HCT116 (cell line): ENCODE results near the gene FOXN3. TPM values are rescaled to one million over a fixed set of nuclear protein-coding genes. Genes with fewer than 3 reads are reported as not detected.

Source experiments
- ATAC-seq: fragments of 200-7000 bp; cut with Tn5 transposase; 2 replicates; pipeline ENCODE4 v1.9.1; 2020; ENCODE audit warnings: mild to moderate bottlenecking, moderate library complexity
- BruUV-seq: library from RNA; stranded (reverse); fragments of 400-500 nt; replicated peaks from 2 replicates; lab custom pipeline; 2021; lab: Mats Ljungman, UMichigan
- CTCF ChIA-PET: fragments of 300-600 bp; sonication (Branson Sonifier 250); formaldehyde crosslinking; loops from one replicate; lab custom pipeline; 2021; ENCODE audit warnings: antibody characterized with exemption; lab: Charles Lee
- POLR2A ChIA-PET: fragments of 300-600, 350-600 bp; sonication (Branson Sonifier 250); formaldehyde crosslinking; loops from one replicate; lab custom pipeline; 2021; ENCODE audit warnings: antibody characterized with exemption; lab: Charles Lee
- RAD21 ChIA-PET, 2 experiments: fragments of 300-600 bp; sonication (Branson Sonifier 250); formaldehyde crosslinking; loops; one replicate each; lab custom pipeline; 2023; ENCODE audit warnings: low total read pairs in 2 of 2; ENCODE audit not compliant: uncharacterized antibody in 2 of 2, unreplicated experiment in 2 of 2, low non-redundant PET in 1 of 2; lab: Charles Lee
- DNase-seq: peaks from one replicate; pipeline ENCODE4 v3.0.0-alpha.2; 2010; ENCODE audit warnings: low read depth, low spot score
- H2AFZ ChIP-seq: fragments of 200-600 bp; shearing (Covaris generic), sonication (generic); 2 replicates; pipeline ENCODE4 v1.6.1; 2017; ENCODE audit warnings: low read depth, mixed run types, mixed read lengths, antibody characterized with exemption, low read length; ENCODE audit not compliant: poor library complexity, severe bottlenecking
- H3K27ac ChIP-seq: 2 replicates; pipeline ENCODE4 v1.5.1; 2012; ENCODE audit warnings: low read depth, low read length
- H3K27me3 ChIP-seq: fragments of 200-600 bp; sonication (generic); 2 replicates; pipeline ENCODE4 v1.6.1; 2016; ENCODE audit warnings: mixed run types, low read length, mixed read lengths; ENCODE audit not compliant: insufficient read depth
- H3K36me3 ChIP-seq, 2 experiments: fragments of 200-500 bp in 1 of 2; fragments of 200-600 bp in 1 of 2; sonication (Bioruptor generic) in 1 of 2; sonication (generic) in 1 of 2; 2 replicates each; pipeline versions ENCODE4 v1.5.1 to v1.6.1; 2014 to 2016; ENCODE audit warnings: low read length in 2 of 2, inconsistent platforms in 1 of 2, mixed read lengths in 1 of 2, mixed run types in 1 of 2; ENCODE audit not compliant: insufficient read depth in 2 of 2, control insufficient read depth in 1 of 2
- H3K4me1 ChIP-seq, 2 experiments: fragments of 200-600 bp in 1 of 2; sonication (generic) in 1 of 2; 2 replicates each; pipeline versions ENCODE4 v1.5.1 to v1.6.1; 2012 to 2017; ENCODE audit warnings: low read length in 2 of 2, inconsistent platforms in 1 of 2, mild to moderate bottlenecking in 1 of 2, mixed read lengths in 1 of 2, mixed run types in 1 of 2, moderate library complexity in 1 of 2; ENCODE audit not compliant: insufficient read depth in 2 of 2, control insufficient read depth in 1 of 2
- H3K4me2 ChIP-seq: fragments of 200-600 bp; sonication (generic); 2 replicates; pipeline ENCODE4 v1.6.1; 2017; ENCODE audit warnings: mixed run types, low read length, mixed read lengths
- H3K4me3 ChIP-seq, 2 experiments: fragments of 200-600 bp in 1 of 2; sonication (generic) in 1 of 2; replicated peaks in 1 of 2; 2 replicates each; pipeline ENCODE4 v1.5.1; 2011 to 2016; ENCODE audit warnings: low read length in 2 of 2, control low read depth in 1 of 2, low read depth in 1 of 2, mild to moderate bottlenecking in 1 of 2, mixed read lengths in 1 of 2, mixed run types in 1 of 2
- H3K79me2 ChIP-seq: fragments of 200-600 bp; sonication (generic); 2 replicates; pipeline ENCODE4 v1.6.1; 2017; ENCODE audit warnings: mild to moderate bottlenecking, mixed run types, low read length, moderate library complexity, mixed read lengths; ENCODE audit not compliant: insufficient read depth
- H3K9ac ChIP-seq: fragments of 200-600 bp; sonication (generic); 2 replicates; pipeline ENCODE4 v1.6.1; 2016; ENCODE audit warnings: low read length, mixed read lengths
- H3K9me2 ChIP-seq: fragments of 200-600 bp; sonication (generic), shearing (Covaris generic); 2 replicates; pipeline ENCODE4 v1.6.1; 2017; ENCODE audit warnings: mixed run types, mild to moderate bottlenecking, moderate library complexity; ENCODE audit not compliant: insufficient read depth
- H3K9me3 ChIP-seq, 2 experiments: fragments of 200-500 bp in 1 of 2; fragments of 200-600 bp in 1 of 2; sonication (Bioruptor generic) in 1 of 2; sonication (generic) in 1 of 2; 2 replicates each; pipeline ENCODE4 v1.6.1; 2014 to 2017; ENCODE audit warnings: low read length in 2 of 2, mixed read lengths in 2 of 2, inconsistent platforms in 1 of 2, low read depth in 1 of 2, mild to moderate bottlenecking in 1 of 2, mixed run types in 1 of 2, moderate library complexity in 1 of 2; ENCODE audit not compliant: control insufficient read depth in 1 of 2, insufficient read depth in 1 of 2
- H4K20me1 ChIP-seq: fragments of 200-600 bp; sonication (generic), shearing (Covaris generic); 2 replicates; pipeline ENCODE4 v1.6.1; 2017; ENCODE audit warnings: mixed run types, mild to moderate bottlenecking, moderate library complexity; ENCODE audit not compliant: insufficient read depth
- CBX3 ChIP-seq: IDR thresholded peaks from 2 replicates; pipeline ENCODE4 v1.6.1; 2012; ENCODE audit warnings: low read depth
- CEBPB ChIP-seq: IDR thresholded peaks from 2 replicates; pipeline ENCODE4 v1.6.1; 2012; ENCODE audit warnings: low read depth
- CTCF ChIP-seq, 3 experiments: fragments of 200-600 bp in 1 of 3; sonication (generic) in 1 of 3; IDR thresholded peaks in 2 of 3; conservative IDR thresholded peaks in 1 of 3; 2 replicates each; pipeline ENCODE4 v1.5.1; 2012 to 2017; ENCODE audit warnings: low read depth in 2 of 3, low read length in 2 of 3, antibody characterized with exemption in 1 of 3, borderline replicate concordance in 1 of 3, control low read depth in 1 of 3, mild to moderate bottlenecking in 1 of 3, mixed read lengths in 1 of 3, mixed run types in 1 of 3, moderate library complexity in 1 of 3; ENCODE audit not compliant: insufficient read depth in 1 of 3
- EGR1 ChIP-seq: IDR thresholded peaks from 2 replicates; pipeline ENCODE4 v1.6.1; 2012; ENCODE audit warnings: low read depth
- ELF1 ChIP-seq: IDR thresholded peaks from 2 replicates; pipeline ENCODE4 v1.6.1; 2012; ENCODE audit warnings: low read depth, borderline replicate concordance
- EZH2phosphoT487 ChIP-seq: fragments of 200-600 bp; IDR thresholded peaks from 2 replicates; pipeline ENCODE4 v1.6.1; 2018; ENCODE audit warnings: antibody characterized with exemption, borderline replicate concordance
- FOSL1 ChIP-seq: IDR thresholded peaks from 2 replicates; pipeline ENCODE4 v1.6.1; 2012; ENCODE audit warnings: low read depth
- JUND ChIP-seq: IDR thresholded peaks from 2 replicates; pipeline ENCODE4 v1.6.1; 2012
- MAX ChIP-seq: IDR thresholded peaks from 2 replicates; pipeline ENCODE4 v1.6.1; 2012
- POLR2A ChIP-seq: IDR thresholded peaks from 2 replicates; pipeline ENCODE4 v1.7.0; 2011; ENCODE audit warnings: borderline replicate concordance; ENCODE audit not compliant: insufficient read depth, insufficient read length; ENCODE audit errors: extremely low read depth
- POLR2AphosphoS5 ChIP-seq: IDR thresholded peaks from 2 replicates; pipeline ENCODE4 v1.6.1; 2011; ENCODE audit warnings: mild to moderate bottlenecking, low read depth, low read length, moderate library complexity
- SIN3A ChIP-seq: IDR thresholded peaks from 2 replicates; pipeline ENCODE4 v1.6.1; 2012; ENCODE audit warnings: low read depth
- SP1 ChIP-seq: IDR thresholded peaks from 2 replicates; pipeline ENCODE4 v1.6.1; 2012; ENCODE audit warnings: low read depth
- TCF7L2 ChIP-seq: IDR thresholded peaks from 2 replicates; pipeline ENCODE4 v1.7.0; 2011; ENCODE audit warnings: borderline replicate concordance, inconsistent platforms; ENCODE audit not compliant: insufficient read depth, insufficient read length; ENCODE audit errors: extremely low read depth
- YY1 ChIP-seq: IDR thresholded peaks from 2 replicates; pipeline ENCODE4 v1.6.1; 2011; ENCODE audit warnings: low read length, low read depth, moderate library complexity, mild to moderate bottlenecking; ENCODE audit not compliant: insufficient replicate concordance; ENCODE audit errors: extremely low read depth
- ZFX ChIP-seq: fragments of 450-650 bp; IDR thresholded peaks from 2 replicates; pipeline ENCODE4 v1.6.1; 2017
- intact Hi-C: fragments of 100-400 bp; cut with micrococcal nuclease; formaldehyde crosslinking; loops from 2 replicates; pipeline ENCODE4 v1.10.0; 2022
- total RNA-seq: library from RNA; stranded (reverse); gene quantifications from one replicate; pipeline ENCODE4 v1.2.1, GENCODE V29; 2021; ENCODE audit not compliant: unreplicated experiment
- TF ChIP-seq, protein P1 (sequence below): IDR thresholded peaks from 2 replicates; pipeline ENCODE4 v1.6.1; 2012

The FOXN3 gene
- total RNA-seq, 1 experiment from 2014 or later = 20.0 TPM

GRCh38 chr14:89397569-89398230 lies 19.3 kb downstream of the FOXN3 start:
- BruUV-seq = no TSS peak
- no peaks in the 10 kb centered on the region for H3K36me3 ChIP-seq
- H3K27me3 ChIP-seq = no peaks in the 10 kb centered on the region
- RAD21 ChIA-PET = no interaction called here
- H3K9me2 ChIP-seq = no peaks in the 10 kb centered on the region
- H3K4me1 ChIP-seq = no peaks in the 10 kb centered on the region
- intact Hi-C loops = no loop called here
- no peaks in the 10 kb centered on the region for H3K9me3 ChIP-seq
- TF ChIP-seq EGR1 = no peak
- TF ChIP-seq TCF7L2 = no peak
- TF ChIP-seq, all 23 proteins: peak for 0
- no peak overlapping the region for H3K4me3 ChIP-seq
- H4K20me1 ChIP-seq = no peaks in the 10 kb centered on the region
- H3K9ac ChIP-seq = no peak overlapping the region
- ATAC-seq (no peak), DNase-seq (no peak)
- H3K79me2 ChIP-seq = no peaks in the 10 kb centered on the region
- ChIA-PET POLR2A (no interaction called here), CTCF (no interaction called here)
- no peak overlapping the region for H2AFZ ChIP-seq
- no peak overlapping the region for H3K4me2 ChIP-seq
- no peak overlapping the region for H3K27ac ChIP-seq

DNA sequence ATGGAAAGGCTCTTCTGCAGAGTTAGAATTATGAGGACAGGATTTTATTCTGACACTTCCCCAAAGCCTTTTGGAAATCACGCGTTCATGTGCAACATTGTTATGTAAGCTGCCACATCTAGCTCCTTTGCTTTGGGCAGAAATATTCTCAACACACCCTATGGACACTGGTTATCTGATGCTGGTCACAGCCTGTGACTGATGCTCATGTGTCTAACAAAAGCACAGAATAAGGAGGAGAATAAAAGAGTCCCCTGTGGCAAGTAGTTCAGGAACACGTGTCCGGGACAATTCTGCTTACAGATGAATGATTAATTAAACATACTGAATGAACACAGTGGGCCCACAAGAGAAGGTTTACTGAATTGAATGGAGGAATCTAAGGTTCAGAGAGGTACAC lies 22.1 kb downstream of the FOXN3 start:
- BruUV-seq = no TSS peak
- ChIA-PET POLR2A (no interaction called here), CTCF (interaction anchor here (0.6 kb wide), 1 partner anchor 19 kb away, joined by 4 read pairs; no protein-coding TSS in a partner anchor)
- H3K4me3 ChIP-seq = no peak overlapping the region
- H3K36me3 ChIP-seq = no peaks in the 10 kb centered on the region
- no peak overlapping the region for H2AFZ ChIP-seq
- no peaks in the 10 kb centered on the region for H3K9me3 ChIP-seq
- TF ChIP-seq CEBPB (no peak), CTCF (IDR thresholded peaks at IDR 0.05 in 2 of 3, conservative IDR thresholded peaks at IDR 0.05 in 1 of 3; ENCODE audit: borderline replicate concordance in 1 of 3, insufficient read depth in 1 of 3, low read depth in 2 of 3, low read length in 2 of 3) (no peak), POLR2A (no peak), YY1 (no peak), SP1 (no peak), CBX3 (no peak), ELF1 (no peak), ZFX (no peak), MAX (no peak), EZH2phosphoT487 (no peak), SIN3A (no peak), POLR2AphosphoS5 (no peak), FOSL1 (no peak), JUND (no peak)
- TF ChIP-seq, protein P1, sequence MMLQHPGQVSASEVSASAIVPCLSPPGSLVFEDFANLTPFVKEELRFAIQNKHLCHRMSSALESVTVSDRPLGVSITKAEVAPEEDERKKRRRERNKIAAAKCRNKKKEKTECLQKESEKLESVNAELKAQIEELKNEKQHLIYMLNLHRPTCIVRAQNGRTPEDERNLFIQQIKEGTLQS = no peak
- TF ChIP-seq, all 23 proteins: peak for 0
- DNase-seq (no peak), ATAC-seq (no peak)
- RAD21 ChIA-PET = no interaction called here
- Histone ChIP-seq H3K9ac (no peak overlapping the region), H3K4me1 (peaks cover 0 to 5% of the 10 kb centered on the region in 2 experiments; a peak in 1 of 4 replicates), H3K4me2 (no peak overlapping the region), H3K27me3 (no peaks in the 10 kb centered on the region), H3K27ac (no peak overlapping the region), H3K9me2 (no peaks in the 10 kb centered on the region), H3K79me2 (0 out of 2 replicates have a peak, but pooled peaks cover 2% of the 10 kb centered on the region), H4K20me1 (no peaks in the 10 kb centered on the region)
- intact Hi-C loops = no loop called here
